RCC 7860 (cell line): ENCODE data around the gene TDRD1.

Source experiments
- DNase-seq: peaks from one replicate; pipeline ENCODE4 v3.0.0-alpha.2; 2015; ENCODE audit warnings: low spot score
- FAIRE-seq: peaks from 2 replicates; lab custom pipeline; 2012; peaks lifted over from hg19 to GRCh38; lab: Jason Lieb, UNC

TDRD1 gene

DNA sequence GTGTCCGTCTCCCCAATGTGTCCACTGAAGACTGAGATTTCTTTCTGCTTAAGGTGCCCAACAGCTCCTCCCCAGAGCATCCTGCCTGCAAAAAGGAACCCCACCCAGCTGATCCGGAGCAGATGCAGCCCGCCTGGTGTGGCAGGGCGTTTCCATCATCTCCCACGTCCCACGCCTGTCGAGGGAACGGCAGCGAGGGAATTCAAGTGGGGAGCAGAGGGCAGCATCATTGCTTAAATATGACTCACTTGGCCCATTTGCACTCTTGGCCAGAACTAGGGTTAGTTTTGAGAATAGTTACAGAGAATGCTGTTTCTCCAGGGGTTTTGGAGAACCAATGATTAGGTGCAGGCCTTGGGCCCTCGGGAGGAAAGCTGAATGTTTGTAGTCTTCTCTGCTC lies 80.7 kb downstream of the TDRD1 start:
- FAIRE-seq (no peak), DNase-seq (no peak)

DNA sequence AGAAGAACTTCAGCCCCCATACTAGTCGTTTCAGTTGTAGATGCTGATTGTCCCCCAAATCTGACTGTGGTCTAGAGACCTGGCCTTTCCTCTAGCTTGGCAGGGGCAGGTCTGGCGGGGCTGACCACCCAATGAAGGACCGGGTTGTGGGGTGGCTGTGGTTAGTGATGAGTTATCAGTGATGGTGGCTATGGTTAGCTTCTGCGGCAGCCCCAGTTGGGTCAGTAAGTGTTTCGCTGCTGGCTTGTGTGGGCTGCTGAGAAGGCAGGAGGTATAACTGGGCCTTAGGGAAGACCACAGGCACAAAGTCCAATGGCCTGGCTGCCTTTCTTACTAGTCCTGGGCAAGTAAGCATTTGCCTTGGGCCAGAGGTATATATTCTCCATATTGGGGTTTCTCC lies 81.2 kb downstream of the TDRD1 start:
- no peak for DNase-seq
- FAIRE-seq = no peak

DNA sequence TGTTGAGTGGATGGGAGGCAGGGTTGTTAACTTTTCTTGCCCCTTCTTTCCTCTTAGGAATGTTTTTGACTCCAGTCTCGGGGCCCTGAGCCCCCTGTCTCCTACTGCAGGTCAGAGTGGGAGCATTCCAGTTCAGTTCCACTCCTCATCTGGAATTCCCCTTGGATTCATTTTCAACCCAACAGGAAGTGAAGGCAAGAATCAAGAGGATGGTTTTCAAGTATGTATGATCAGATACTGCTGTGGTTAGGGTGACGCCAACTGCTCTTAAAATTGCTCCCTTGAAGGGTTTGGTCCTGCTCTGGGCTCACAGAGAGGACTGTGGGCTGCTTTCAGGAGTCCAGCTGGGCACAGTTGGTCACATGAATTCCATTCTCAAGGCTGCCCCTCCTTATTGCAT lies 81.9 kb downstream of the TDRD1 start:
- peak; percentile 61 for FAIRE-seq
- peak; percentile 81 for DNase-seq

DNA sequence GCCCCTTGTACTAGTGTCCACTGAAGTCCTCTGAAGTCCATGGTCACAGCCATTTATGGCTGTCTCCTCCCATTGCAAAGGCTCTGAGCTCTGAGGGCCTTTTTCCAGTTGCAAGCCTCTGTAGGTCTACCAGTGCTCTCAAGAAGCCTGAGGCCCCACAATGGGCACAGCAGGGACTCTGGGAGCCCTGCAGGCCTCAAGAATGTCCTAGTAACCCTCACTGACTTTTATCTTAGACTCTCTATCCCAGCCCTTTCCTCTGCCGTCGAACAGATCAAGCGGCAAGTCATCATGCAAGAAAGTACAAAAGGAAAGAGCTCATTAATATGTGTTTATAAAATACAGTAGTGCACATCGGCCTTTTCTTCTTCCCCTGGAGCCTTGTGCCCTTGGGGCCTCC lies 83.3 kb downstream of the TDRD1 start:
- no peak for DNase-seq
- FAIRE-seq = no peak

GRCh38 chr10:114265392-114266053 lies 86.4 kb downstream of the TDRD1 start:
- FAIRE-seq (no peak), DNase-seq (no peak)

- DNase-seq (no peak), FAIRE-seq (no peak)
These were observed 87.4 kb downstream of the TDRD1 start for GRCh38 chr10:114266521-114266920.

DNA sequence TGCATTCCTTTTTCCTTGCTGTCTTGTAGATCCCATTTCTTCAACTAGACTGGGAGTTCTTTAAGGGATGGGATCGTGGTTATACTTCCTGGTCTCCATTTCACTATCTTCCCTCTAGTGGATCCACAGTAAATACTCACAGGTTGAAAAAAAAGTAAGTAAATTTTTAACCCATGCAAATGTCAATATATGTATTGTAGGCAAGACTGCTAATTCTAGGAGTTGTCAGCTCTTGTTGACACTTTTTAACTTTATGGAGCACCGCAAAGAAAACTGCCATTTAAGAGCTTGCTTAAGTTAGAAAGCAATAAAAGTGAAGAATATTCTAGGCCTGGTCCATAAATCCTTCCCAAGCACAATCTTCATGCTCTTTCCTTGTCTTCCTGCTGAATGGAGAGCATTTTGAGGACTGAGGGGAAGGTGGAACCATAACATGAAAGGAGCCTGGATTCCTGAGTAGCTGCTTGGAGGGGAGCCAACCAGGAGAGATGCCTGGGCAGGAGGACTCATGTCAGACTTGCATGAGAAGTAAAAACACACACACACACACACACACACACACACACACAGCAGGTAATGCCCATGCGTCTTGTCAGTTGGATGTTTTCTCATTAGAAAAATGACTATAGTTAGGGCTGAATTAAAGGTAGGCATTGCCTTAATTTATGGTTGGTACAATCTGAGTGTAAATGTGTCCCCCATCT lies 92.1 kb downstream of the TDRD1 start:
- DNase-seq = peak; percentile 67

DNA sequence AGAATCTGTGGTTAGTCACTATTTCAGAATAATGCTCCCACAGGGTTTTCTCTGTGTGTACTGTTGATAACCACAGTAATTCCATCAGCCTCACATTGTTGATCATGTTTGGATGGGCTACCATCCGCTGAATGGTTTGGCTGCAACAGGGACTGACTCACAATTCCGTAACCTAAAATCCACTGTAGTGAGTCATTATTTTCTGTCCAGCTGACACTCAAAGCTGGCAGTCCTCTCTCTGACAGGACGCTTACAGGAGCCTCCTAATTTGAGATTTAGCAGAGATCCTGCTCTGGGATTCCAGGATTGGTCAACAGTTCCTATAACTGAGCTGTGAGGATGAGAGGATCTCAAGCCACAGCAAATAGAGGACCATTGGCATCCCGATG lies 92.6 kb downstream of the TDRD1 start:
- peak; percentile 91 for DNase-seq
- peak; percentile 97 for FAIRE-seq

More for the DNA sequence above, 92.1 kb downstream of the TDRD1 start:
- no peak for FAIRE-seq

DNA sequence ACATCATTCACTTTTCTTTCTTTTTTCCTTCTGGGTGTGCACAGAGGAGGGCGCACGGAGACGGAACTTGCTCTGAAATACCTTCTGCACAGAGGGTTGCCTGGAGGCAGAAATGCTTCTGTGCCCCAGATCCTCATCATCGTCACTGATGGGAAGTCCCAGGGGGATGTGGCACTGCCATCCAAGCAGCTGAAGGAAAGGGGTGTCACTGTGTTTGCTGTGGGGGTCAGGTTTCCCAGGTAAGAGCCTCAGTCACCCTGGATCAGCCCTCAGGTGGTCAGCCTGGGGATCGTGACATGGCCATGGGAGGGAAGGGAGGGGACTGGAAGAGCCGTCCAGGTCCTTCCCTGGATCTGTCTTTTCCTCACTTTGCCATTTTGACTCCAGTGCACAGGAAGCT lies 93.5 kb downstream of the TDRD1 start:
- DNase-seq = no peak

GRCh38 chr10:114273910-114274309 lies 94.8 kb downstream of the TDRD1 start:
- FAIRE-seq = no peak
- no peak for DNase-seq

More for the DNA sequence above, 93.5 kb downstream of the TDRD1 start:
- FAIRE-seq = no peak

GRCh38 chr10:114274616-114275453 lies 95.7 kb downstream of the TDRD1 start:
- FAIRE-seq = no peak

DNA sequence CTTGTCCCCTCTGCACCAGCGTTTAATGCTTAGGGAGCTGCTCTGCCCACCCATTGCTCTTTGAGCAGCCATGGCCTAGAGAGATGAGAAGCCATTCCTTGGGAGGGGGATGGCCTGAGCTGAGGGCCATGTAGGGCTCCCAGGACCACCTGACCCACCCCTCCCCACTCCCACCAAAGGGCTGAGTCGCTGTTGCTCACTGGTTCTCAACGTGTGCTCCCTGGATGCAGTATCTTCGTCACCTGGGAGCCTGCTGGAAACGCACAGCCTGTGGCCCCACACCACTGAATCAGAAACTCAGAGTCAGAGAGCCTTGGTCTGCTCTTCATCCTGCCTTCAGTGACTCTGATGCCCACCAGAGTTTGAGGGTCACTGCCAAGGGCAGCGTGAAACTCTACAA lies 96.9 kb downstream of the TDRD1 start:
- DNase-seq (no peak), FAIRE-seq (no peak)

More at GRCh38 chr10:114274616-114275453, 95.7 kb downstream of the TDRD1 start:
- no peak for DNase-seq

DNA sequence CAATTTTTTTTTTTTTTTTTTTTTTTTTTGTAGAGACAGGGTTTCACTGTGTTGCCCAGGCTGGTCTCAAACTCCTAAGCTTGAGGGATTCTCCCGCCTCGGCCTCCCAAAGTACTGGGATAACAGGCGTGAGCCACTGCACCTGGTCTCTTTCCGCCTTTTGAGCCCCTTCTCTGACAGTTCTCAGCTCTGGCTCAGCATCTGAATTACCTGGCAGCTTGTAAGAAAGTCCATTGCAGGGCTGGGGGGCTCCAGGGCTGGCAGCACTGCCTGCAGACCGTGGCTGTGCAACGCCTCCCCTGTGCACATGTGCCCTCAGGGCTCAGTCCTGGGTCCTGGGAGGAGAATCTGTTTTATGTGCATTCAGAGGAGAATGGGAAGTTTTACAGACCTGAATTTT lies 97.5 kb downstream of the TDRD1 start:
- no peak for DNase-seq
- FAIRE-seq = no peak

DNA sequence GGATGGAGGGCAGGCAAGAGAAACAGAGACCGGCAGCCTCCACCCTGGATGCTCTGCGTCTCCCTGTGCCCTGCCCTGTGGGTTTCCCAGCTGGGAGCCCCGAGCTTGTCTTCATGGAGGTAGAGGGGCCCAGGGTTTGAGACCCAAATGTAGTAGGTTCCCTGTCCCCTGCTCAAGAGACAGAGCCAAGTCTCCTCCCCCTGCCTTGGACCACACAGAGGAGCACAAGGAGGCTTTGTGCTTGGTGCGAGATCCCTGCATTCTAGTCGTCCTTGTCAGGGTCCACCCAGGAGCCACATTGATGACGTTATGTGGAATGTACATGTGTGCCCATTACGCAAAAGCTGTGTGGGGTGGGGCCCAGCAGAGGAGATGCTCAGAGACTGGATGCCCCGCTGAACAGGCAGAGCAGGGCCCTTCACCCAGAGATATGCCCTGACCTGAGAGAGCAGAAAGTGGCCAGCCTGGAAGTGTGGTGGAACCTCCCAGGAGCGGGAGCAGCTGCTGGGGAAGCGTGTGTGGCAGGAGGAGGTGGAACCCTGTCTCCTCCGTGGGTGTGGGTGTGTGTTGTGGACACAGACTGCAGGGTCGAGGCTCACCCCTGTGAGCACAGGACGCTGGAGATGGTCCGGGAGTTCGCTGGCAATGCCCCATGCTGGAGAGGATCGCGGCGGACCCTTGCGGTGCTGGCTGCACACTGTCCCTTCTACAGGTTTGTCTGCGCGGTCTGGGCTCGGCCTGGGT lies 99.2 kb downstream of the TDRD1 start:
- FAIRE-seq = no peak
- DNase-seq = no peak

DNA sequence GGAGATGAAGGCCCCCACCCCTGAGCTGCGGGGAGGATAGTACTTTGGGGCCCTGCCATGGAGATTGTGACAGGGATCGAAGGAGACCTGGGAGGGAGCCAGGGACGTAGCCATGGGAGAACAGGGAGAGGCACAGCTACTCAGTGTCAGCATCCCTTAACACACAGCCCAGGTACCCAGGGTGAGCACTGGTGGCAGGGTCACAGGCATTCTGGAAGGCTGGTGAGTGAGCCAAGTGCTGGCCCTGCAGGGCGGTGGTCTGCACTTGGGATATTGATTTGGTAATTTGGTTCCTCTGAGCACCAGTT lies 99.7 kb downstream of the TDRD1 start:
- no peak for FAIRE-seq
- DNase-seq = no peak

DNA sequence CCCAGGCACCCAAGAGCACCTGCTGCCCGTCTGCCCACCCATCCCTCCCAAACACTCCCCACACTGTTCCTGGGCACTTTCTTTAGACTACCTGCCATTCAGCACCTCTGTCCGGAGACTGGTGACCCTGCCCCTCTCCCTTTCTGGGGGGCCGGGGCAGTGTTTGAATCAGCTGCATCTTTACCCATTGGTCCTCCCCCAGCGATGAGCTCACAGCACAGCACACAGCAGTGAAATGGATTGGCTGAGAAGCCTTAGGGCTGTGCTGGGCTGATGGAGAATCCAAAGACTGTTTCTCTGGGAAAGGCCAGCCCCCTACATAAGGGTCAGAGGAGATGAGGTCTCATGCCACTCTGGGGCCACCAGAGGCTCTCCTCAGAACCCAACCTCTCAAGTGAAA lies 100.1 kb downstream of the TDRD1 start:
- FAIRE-seq = no peak
- no peak for DNase-seq

GRCh38 chr10:114279901-114280644 lies 100.9 kb downstream of the TDRD1 start:
- FAIRE-seq (no peak), DNase-seq (no peak)

DNA sequence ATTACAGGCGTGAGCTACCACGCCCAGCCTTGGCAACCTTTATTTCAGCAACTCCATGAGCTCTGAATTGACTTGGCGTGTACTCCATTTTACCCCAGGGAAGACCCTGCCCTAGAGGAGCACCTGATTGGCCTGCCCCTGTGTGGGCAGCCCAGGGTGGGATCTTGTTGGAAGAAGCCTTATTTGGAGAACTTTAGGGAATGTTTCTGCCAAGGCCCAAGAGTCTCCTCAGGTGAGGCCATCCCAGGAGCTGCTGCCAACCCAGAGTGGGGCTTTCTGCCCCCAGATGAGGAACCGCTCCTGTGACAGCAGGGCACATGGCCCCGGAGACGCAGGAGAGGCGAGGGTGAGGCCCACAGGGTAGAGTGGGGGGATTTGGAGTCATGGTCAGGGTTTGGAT lies 101.9 kb downstream of the TDRD1 start:
- no peak for DNase-seq
- no peak for FAIRE-seq

- no peak for DNase-seq
- no peak for FAIRE-seq
These were observed 102.3 kb downstream of the TDRD1 start for GRCh38 chr10:114281461-114281860.
